Uterus (tissue), 2 donors: ENCODE results near the gene DPEP2.
A peak's percentile ranks its signal among the peaks of the same experiment; 100 is the strongest.

Source experiments
- CTCF ChIP-seq, 4 experiments: fragments of 200-600 bp in 2 of 4; fragments of 450-650 bp in 2 of 4; sonication (generic) in 2 of 4; IDR thresholded peaks; one replicate each; pipeline ENCODE4 v1.5.1; 2016 to 2019; ENCODE audit warnings: antibody characterized with exemption in 4 of 4, mild to moderate bottlenecking in 2 of 4, moderate library complexity in 1 of 4
- POLR2A ChIP-seq, 2 donors: fragments of 450-650 bp; IDR thresholded peaks; one replicate each; pipeline ENCODE4 v1.6.1; 2016; ENCODE audit warnings: antibody characterized with exemption in 2 of 2, mild to moderate bottlenecking in 1 of 2, moderate library complexity in 1 of 2

DNA sequence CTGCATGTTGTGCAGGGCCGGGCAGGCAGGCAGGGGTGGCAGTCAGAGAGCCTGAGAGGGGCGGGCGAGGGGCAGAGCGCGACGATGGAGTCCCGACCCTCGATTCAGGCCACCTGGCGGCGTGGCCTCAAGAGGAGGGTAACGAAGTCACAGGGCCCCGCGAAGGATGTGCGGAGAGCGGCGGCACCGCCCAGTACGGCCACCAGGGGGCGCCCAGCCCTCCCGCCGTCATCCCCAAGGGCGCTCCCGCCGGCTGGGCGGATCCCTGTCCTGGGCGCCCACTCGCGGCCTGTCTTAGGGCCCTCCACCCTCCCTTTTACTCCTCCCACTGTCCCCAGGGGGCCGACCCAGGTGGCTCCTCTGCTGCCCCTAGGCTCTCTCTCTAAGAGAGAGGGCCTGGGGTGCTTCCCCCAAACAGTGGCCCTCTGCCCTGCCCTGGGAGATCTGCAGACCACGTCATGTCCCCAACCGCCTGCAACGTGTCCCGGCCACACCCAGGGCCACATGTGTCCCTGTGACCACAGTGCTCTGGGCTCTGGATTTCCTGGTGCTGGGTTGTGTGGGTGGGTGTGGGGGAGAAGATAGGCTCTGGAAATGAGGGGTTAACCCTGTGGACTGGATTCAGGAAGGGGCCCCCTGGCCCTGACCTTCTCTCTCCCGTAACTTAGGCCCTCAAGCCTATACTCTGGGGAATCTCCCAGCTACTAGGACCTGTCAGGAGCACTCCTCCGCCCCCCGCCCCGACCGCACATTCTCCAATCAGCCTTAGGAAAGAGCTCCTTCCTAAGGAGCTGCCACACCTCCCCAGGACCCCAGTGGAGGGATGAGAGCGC lies 5.9 kb downstream of the DPEP2 start:
- TF ChIP-seq CTCF (IDR thresholded peaks at IDR 0.05) = peak; percentile 96 to 99 (median 97)
- peak in 1 of 2 donors; percentile 35 for TF ChIP-seq POLR2A (IDR thresholded peaks at IDR 0.05)
